CD14-positive monocyte (primary cell): Measurements from ENCODE around the gene YKT6. TPM values are rescaled to one million over a fixed set of nuclear protein-coding genes. Genes with fewer than 3 reads are reported as not detected.

Experiments
- DNase-seq, 3 donors: peaks; one replicate each; pipeline ENCODE4 v3.0.0-alpha.2; 2011 to 2022
- H2AFZ ChIP-seq: 2 replicates; pipeline ENCODE4 v1.6.0; 2012; ENCODE audit warnings: mild to moderate bottlenecking, low read depth, low read length, inconsistent platforms; ENCODE audit not compliant: insufficient read depth, poor library complexity, severe bottlenecking
- H3K27ac ChIP-seq, 2 donors: 1 replicate in 1 of 2; 2 replicates in 1 of 2; pipeline ENCODE4 v1.5.1; 2012 to 2013; ENCODE audit warnings: low read length in 2 of 2, control low read depth in 1 of 2, inconsistent platforms in 1 of 2, low read depth in 1 of 2, mild to moderate bottlenecking in 1 of 2
- H3K27me3 ChIP-seq, 2 donors: one replicate each; pipeline versions ENCODE4 v1.6.0 to v1.6.1; 2011 to 2013; ENCODE audit warnings: low read length in 2 of 2; ENCODE audit not compliant: control insufficient read depth in 2 of 2, insufficient read depth in 2 of 2
- H3K36me3 ChIP-seq, 2 donors: replicated peaks in 1 of 2; 1 replicate in 1 of 2; 2 replicates in 1 of 2; pipeline versions ENCODE4 v1.5.1 to v1.6.1; 2012 to 2013; ENCODE audit warnings: low read length in 2 of 2, control low read depth in 1 of 2, inconsistent platforms in 1 of 2, mild to moderate bottlenecking in 1 of 2; ENCODE audit not compliant: insufficient read depth in 2 of 2, control insufficient read depth in 1 of 2
- H3K4me1 ChIP-seq, 2 donors: 1 replicate in 1 of 2; 2 replicates in 1 of 2; pipeline versions ENCODE4 v1.5.1 to v1.6.1; 2012 to 2013; ENCODE audit warnings: low read length in 2 of 2, control low read depth in 1 of 2, inconsistent platforms in 1 of 2, mild to moderate bottlenecking in 1 of 2, moderate library complexity in 1 of 2; ENCODE audit not compliant: insufficient read depth in 2 of 2, control insufficient read depth in 1 of 2
- H3K4me2 ChIP-seq: replicated peaks from 2 replicates; pipeline ENCODE3; 2012; ENCODE audit warnings: low read length, moderate library complexity, mild to moderate bottlenecking; ENCODE audit not compliant: poor library complexity, severe bottlenecking; ENCODE audit errors: extremely low read depth
- H3K4me3 ChIP-seq, 3 experiments: fragments of 200-600 bp in 1 of 3; sonication (generic) in 1 of 3; replicated peaks in 1 of 3; 1 replicate in 2 of 3; 2 replicates in 1 of 3; pipeline ENCODE4 v1.5.1; 2011 to 2013; ENCODE audit warnings: low read length in 3 of 3, mild to moderate bottlenecking in 3 of 3, control low read depth in 2 of 3, low read depth in 2 of 3, inconsistent platforms in 1 of 3, moderate library complexity in 1 of 3
- H3K79me2 ChIP-seq: 2 replicates; pipeline ENCODE4 v1.6.0; 2012; ENCODE audit warnings: mild to moderate bottlenecking, control low read depth, inconsistent platforms, low read length, moderate library complexity; ENCODE audit not compliant: insufficient read depth
- H3K9ac ChIP-seq: 2 replicates; pipeline ENCODE4 v1.6.0; 2017; ENCODE audit warnings: low read length, mild to moderate bottlenecking; ENCODE audit not compliant: insufficient read depth, poor library complexity, severe bottlenecking
- H3K9me3 ChIP-seq, 2 donors: replicated peaks in 1 of 2; 1 replicate in 1 of 2; 2 replicates in 1 of 2; pipeline versions ENCODE4 v1.5.1 to v1.6.1; 2012 to 2013; ENCODE audit warnings: low read length in 2 of 2, control low read depth in 1 of 2; ENCODE audit not compliant: control insufficient read depth in 1 of 2, insufficient read depth in 1 of 2
- H4K20me1 ChIP-seq: 2 replicates; pipeline ENCODE4 v1.6.0; 2012; ENCODE audit warnings: mild to moderate bottlenecking, low read length, control low read depth, moderate library complexity; ENCODE audit not compliant: insufficient read depth
- H3K27ac Mint-ChIP-seq, 7 donors: one replicate each; pipeline ENCODE4 v1.8.0; 2020; ENCODE audit warnings: mild to moderate bottlenecking in 7 of 7, mixed read lengths in 7 of 7, moderate library complexity in 6 of 7, inconsistent platforms in 2 of 7
- H3K27me3 Mint-ChIP-seq, 3 donors: one replicate each; pipeline ENCODE4 v1.8.0; 2021 to 2022; ENCODE audit warnings: low read depth in 3 of 3, mild to moderate bottlenecking in 3 of 3, mixed read lengths in 3 of 3, moderate library complexity in 3 of 3, inconsistent platforms in 1 of 3
- H3K36me3 Mint-ChIP-seq, 2 donors: one replicate each; pipeline ENCODE4 v1.8.0; 2020; ENCODE audit warnings: mixed read lengths in 2 of 2, inconsistent platforms in 1 of 2, mild to moderate bottlenecking in 1 of 2
- H3K4me1 Mint-ChIP-seq: one replicate; pipeline ENCODE4 v1.8.0; 2020; ENCODE audit warnings: mild to moderate bottlenecking, mixed read lengths
- H3K4me3 Mint-ChIP-seq, 2 donors: one replicate each; pipeline ENCODE4 v1.8.0; 2020; ENCODE audit warnings: mild to moderate bottlenecking in 2 of 2, mixed read lengths in 2 of 2, moderate library complexity in 1 of 2
- H3K9me3 Mint-ChIP-seq, 7 donors: one replicate each; pipeline ENCODE4 v1.8.0; 2020 to 2022; ENCODE audit warnings: mixed read lengths in 7 of 7, mild to moderate bottlenecking in 6 of 7, moderate library complexity in 6 of 7, inconsistent platforms in 2 of 7
- WGBS: methylation state at CpG from one replicate; pipeline ENCODE4 v1.1.5; 2013; ENCODE audit warnings: missing lambda C conversion rate; ENCODE audit not compliant: insufficient coverage; 5-methylcytosine and 5-hydroxymethylcytosine counted together
- intact Hi-C, 2 donors: fragments of 100-400 bp; cut with micrococcal nuclease; formaldehyde crosslinking; loops; one replicate each; pipeline versions ENCODE4 v1.15.0 to v1.15.1; 2023
- polyA plus RNA-seq, 3 donors: library from polyadenylated mRNA; depleted of rRNA in 1 of 3; unstranded in 2 of 3; stranded (reverse) in 1 of 3; fragments of 300-500 nt in 2 of 3; fragments of >200 nt in 1 of 3; fragmentation: Illumina TruSeq in 2 of 3; gene quantifications; 1 replicate in 2 of 3; 2 replicates in 1 of 3; pipeline ENCODE4 v1.2.3, GENCODE V29; 2012 to 2021
- TF ChIP-seq, protein P1 (sequence below): fragments of 200-600 bp; IDR thresholded peaks from one replicate; pipeline ENCODE4 v1.8.0; 2022; ENCODE audit warnings: antibody characterized with exemption, mild to moderate bottlenecking

Gene YKT6
- polyA plus RNA-seq, 3 donors: 26.4 to 45.7 (median 35.2) TPM

DNA sequence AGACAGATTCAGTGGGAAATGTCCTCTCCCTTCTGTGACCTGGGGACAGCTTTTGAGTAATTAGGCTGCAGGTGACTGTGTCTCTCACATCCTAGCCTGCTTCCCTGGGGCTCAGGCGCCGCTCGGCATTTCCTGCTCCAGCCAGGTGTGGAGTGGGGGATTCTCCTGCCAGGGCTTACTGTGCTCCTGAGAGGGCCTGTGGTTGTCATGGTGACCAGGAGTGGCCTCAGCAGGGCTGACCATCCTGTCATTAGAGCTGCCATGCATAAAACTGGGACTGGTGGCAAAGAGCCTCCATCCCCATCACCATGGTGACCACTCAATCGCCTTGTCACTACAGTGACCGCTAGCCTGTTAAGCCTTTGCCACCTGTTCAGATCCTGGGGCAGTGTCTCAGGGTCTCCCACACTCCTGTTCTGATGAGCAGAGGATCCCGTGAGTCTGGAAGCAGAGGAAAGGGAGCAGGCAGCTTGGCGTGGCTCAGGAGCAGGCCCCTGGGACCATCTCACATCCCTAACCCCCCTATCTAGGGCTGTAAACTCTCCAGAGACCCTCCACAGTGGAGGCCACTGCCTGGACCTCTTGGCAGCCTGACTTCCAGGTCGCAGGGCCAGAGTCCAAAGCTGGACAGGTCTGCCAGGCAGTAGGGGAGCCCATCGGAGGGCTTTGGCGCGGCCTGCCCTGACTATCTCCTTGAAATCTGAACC lies 11.3 kb upstream of the YKT6 start, which contains the start of gene GCK:
Gene GCK (minus strand): TSS at position 154 of the 707 bp plus-strand sequence. CDS start 486 bp downstream, outside the sequence.
- DNase-seq: no peak
- Histone ChIP-seq H3K4me2 (no peak within 1 kb of the TSS), H4K20me1 (no peaks in the 10 kb centered on the region), H3K27me3 (no peaks in the 10 kb centered on the region), H3K36me3 (no peaks in the 10 kb centered on the region), H2AFZ (no peak within 1 kb of the TSS), H3K9ac (peak within 1 kb of the TSS; percentile 12), H3K27ac (no peak within 1 kb of the TSS), H3K4me1 (no peaks in the 10 kb centered on the region), H3K4me3 (no peak within 1 kb of the TSS), H3K79me2 (no peaks in the 10 kb centered on the region), H3K9me3 (peaks cover 0 to 2% of the 10 kb centered on the region in 2 donors)
- peaks cover 0 to 8% (median 6%) of the 10 kb centered on the region in 7 donors for H3K9me3 Mint-ChIP-seq
- H3K27ac Mint-ChIP-seq: no peak within 1 kb of the TSS
- intact Hi-C loops: no loop called here
- H3K4me3 Mint-ChIP-seq: no peak within 1 kb of the TSS
- TF ChIP-seq, protein P1, sequence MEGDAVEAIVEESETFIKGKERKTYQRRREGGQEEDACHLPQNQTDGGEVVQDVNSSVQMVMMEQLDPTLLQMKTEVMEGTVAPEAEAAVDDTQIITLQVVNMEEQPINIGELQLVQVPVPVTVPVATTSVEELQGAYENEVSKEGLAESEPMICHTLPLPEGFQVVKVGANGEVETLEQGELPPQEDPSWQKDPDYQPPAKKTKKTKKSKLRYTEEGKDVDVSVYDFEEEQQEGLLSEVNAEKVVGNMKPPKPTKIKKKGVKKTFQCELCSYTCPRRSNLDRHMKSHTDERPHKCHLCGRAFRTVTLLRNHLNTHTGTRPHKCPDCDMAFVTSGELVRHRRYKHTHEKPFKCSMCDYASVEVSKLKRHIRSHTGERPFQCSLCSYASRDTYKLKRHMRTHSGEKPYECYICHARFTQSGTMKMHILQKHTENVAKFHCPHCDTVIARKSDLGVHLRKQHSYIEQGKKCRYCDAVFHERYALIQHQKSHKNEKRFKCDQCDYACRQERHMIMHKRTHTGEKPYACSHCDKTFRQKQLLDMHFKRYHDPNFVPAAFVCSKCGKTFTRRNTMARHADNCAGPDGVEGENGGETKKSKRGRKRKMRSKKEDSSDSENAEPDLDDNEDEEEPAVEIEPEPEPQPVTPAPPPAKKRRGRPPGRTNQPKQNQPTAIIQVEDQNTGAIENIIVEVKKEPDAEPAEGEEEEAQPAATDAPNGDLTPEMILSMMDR: no peak
- H3K36me3 Mint-ChIP-seq: no peaks in the 10 kb centered on the region
- 94% methylated on average over 6 of the region's 11 CpGs for WGBS
- no peaks in the 10 kb centered on the region for H3K4me1 Mint-ChIP-seq
- peaks cover 7 to 14% (median 10%) of the 10 kb centered on the region in 3 donors for H3K27me3 Mint-ChIP-seq

DNA sequence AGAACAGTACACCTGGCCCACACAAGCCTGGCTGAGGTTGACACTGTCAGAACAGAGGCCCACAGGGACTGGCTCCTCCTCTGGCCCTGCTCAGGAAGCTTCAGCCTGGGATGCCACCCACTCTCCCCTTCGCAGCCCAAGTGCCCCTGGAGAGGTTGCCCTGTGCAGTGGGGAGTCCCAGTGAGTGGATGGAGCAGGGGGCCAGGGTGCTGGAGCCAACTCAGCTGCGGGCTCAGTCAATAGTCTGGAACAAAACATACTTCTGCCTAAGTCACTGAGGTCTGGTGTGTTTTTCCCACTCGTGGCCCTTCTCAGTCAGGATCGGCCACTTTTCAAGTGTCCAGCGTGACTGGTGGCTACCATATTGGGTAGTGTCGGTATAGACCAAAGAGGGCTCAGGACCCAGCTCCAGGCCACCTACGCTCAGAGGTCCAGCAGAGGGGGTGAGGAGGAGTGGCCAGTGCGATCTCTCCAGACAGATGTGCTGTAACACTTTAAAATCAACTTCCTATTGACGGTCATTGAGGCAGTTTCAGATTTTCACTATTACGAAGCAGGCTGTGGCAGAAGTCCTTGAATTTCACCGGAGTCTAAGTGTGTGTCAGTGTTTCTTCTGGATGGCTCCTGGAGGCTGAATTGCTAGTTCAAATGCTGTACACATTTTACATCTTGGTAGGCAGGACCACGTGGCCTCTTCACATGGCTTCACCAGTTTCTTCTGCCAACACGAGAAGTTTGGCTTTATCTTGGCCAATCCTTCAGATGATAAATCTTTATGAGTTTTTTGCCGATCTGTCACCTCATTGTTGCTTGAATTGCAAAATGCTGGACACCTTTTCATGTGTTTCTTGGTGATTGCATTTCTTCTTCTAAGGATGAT lies 10.5 kb upstream of the YKT6 start:
- no peak overlapping the region for H3K9ac ChIP-seq
- no peak overlapping the region for H3K4me3 Mint-ChIP-seq
- WGBS: 93% methylated on average over 8 of the region's 14 CpGs
- no peaks in the 10 kb centered on the region for H3K36me3 Mint-ChIP-seq
- peaks cover 7 to 14% (median 10%) of the 10 kb centered on the region in 3 donors for H3K27me3 Mint-ChIP-seq
- no peak overlapping the region for H3K27ac Mint-ChIP-seq
- no peak overlapping the region for H3K4me3 ChIP-seq
- no peaks in the 10 kb centered on the region for H3K4me1 Mint-ChIP-seq
- no peak for DNase-seq
- intact Hi-C loops: loop anchor here in 1 of 2 donors (10.0 kb wide), 1 partner anchor 55 kb away; no protein-coding TSS in a partner anchor
- H3K79me2 ChIP-seq: no peaks in the 10 kb centered on the region
- H3K27me3 ChIP-seq: no peaks in the 10 kb centered on the region
- peaks cover 0 to 10% (median 6%) of the 10 kb centered on the region in 7 donors for H3K9me3 Mint-ChIP-seq
- no peak overlapping the region for H3K27ac ChIP-seq
- no peaks in the 10 kb centered on the region for H4K20me1 ChIP-seq
- TF ChIP-seq, protein P1: no peak
- no peak overlapping the region for H3K4me2 ChIP-seq
- H3K4me1 ChIP-seq: no peaks in the 10 kb centered on the region
- peaks cover 0 to 2% of the 10 kb centered on the region in 2 donors for H3K9me3 ChIP-seq
- H2AFZ ChIP-seq: no peak overlapping the region
- no peaks in the 10 kb centered on the region for H3K36me3 ChIP-seq
